Caco-2 (cell line): ENCODE results near the gene ABHD16B. TPM values are rescaled to one million over a fixed set of nuclear protein-coding genes. Genes with fewer than 3 reads are reported as not detected.

Experiments used
- BruUV-seq: library from RNA; stranded (reverse); fragments of 400-500 nt; replicated peaks from 2 replicates; lab custom pipeline; 2021; lab: Mats Ljungman, UMichigan
- CTCF ChIA-PET: fragments of 300-600 bp; sonication (Branson Sonifier 250); formaldehyde crosslinking; loops from one replicate; lab custom pipeline; 2022; ENCODE audit warnings: antibody characterized with exemption; lab: Charles Lee
- POLR2A ChIA-PET: fragments of 300-600 bp; sonication (Branson Sonifier 250); formaldehyde crosslinking; loops from one replicate; lab custom pipeline; 2022; ENCODE audit warnings: antibody characterized with exemption; lab: Charles Lee
- DNase-seq, 2 experiments: peaks; one replicate each; pipeline versions ENCODE4 v3.0.0 to v3.0.0-alpha.2; 2020 to 2022
- H3K27me3 ChIP-seq: replicated peaks from 2 replicates; pipeline ENCODE4 v1.6.0; 2011; ENCODE audit warnings: low read length; ENCODE audit not compliant: control insufficient read depth, insufficient read depth
- H3K36me3 ChIP-seq: 2 replicates; pipeline ENCODE4 v1.5.1; 2011; ENCODE audit warnings: low read length; ENCODE audit not compliant: control insufficient read depth, insufficient read depth
- H3K4me1 ChIP-seq: fragments of 250-450 bp; sonication (Bioruptor Pico); 2 replicates; pipeline ENCODE4 v1.5.1; 2020; ENCODE audit warnings: mild to moderate bottlenecking
- H3K4me3 ChIP-seq: 2 replicates; pipeline ENCODE4 v1.5.1; 2011; ENCODE audit warnings: low read depth, mild to moderate bottlenecking, control low read depth, low read length
- H3K9me3 ChIP-seq: fragments of 250-450 bp; sonication (Bioruptor Pico); 2 replicates; pipeline ENCODE4 v1.5.1; 2020; ENCODE audit warnings: mild to moderate bottlenecking, moderate library complexity
- H3K27ac Mint-ChIP-seq: one replicate; pipeline ENCODE4 v1.8.0; 2022; ENCODE audit warnings: mixed read lengths; ENCODE audit not compliant: unreplicated experiment
- H3K27me3 Mint-ChIP-seq: one replicate; pipeline ENCODE4 v1.8.0; 2022; ENCODE audit warnings: mixed read lengths; ENCODE audit not compliant: insufficient read depth, unreplicated experiment
- H3K36me3 Mint-ChIP-seq: one replicate; pipeline ENCODE4 v1.8.0; 2022; ENCODE audit warnings: mild to moderate bottlenecking, mixed read lengths; ENCODE audit not compliant: insufficient read depth, unreplicated experiment
- H3K4me1 Mint-ChIP-seq: one replicate; pipeline ENCODE4 v1.8.0; 2022; ENCODE audit warnings: low read depth, mixed read lengths; ENCODE audit not compliant: unreplicated experiment
- H3K4me3 Mint-ChIP-seq: one replicate; pipeline ENCODE4 v1.8.0; 2022; ENCODE audit warnings: mild to moderate bottlenecking, moderate library complexity, mixed read lengths; ENCODE audit not compliant: unreplicated experiment
- H3K9me3 Mint-ChIP-seq: one replicate; pipeline ENCODE4 v1.8.0; 2022; ENCODE audit warnings: mixed read lengths; ENCODE audit not compliant: unreplicated experiment
- CTCF ChIP-seq, 2 experiments: fragments of 200-600 bp in 1 of 2; IDR thresholded peaks; 1 replicate in 1 of 2; 2 replicates in 1 of 2; pipeline versions ENCODE4 v1.5.1 to v1.8.0; 2011 to 2022; ENCODE audit warnings: antibody characterized with exemption in 1 of 2, control low read depth in 1 of 2, inconsistent platforms in 1 of 2, low read depth in 1 of 2, low read length in 1 of 2, mild to moderate bottlenecking in 1 of 2, moderate library complexity in 1 of 2; ENCODE audit not compliant: insufficient read depth in 1 of 2, severe bottlenecking in 1 of 2, unreplicated experiment in 1 of 2
- intact Hi-C: fragments of 100-400 bp; cut with micrococcal nuclease; formaldehyde crosslinking; loops from one replicate; pipeline ENCODE4 v1.10.0; 2022; ENCODE audit not compliant: unreplicated experiment
- total RNA-seq: library from RNA; stranded (reverse); gene quantifications from 2 replicates; pipeline ENCODE4 v1.2.3, GENCODE V29; 2022

The ABHD16B gene
- total RNA-seq, 1 experiment from 2014 or later: 0.27 TPM

- CTCF ChIA-PET: no interaction called here
- Mint-ChIP-seq H3K4me3 (no peak overlapping the region), H3K27me3 (no peaks in the 10 kb centered on the region), H3K9me3 (no peaks in the 10 kb centered on the region), H3K27ac (no peak overlapping the region), H3K4me1 (peaks cover 4% of the 10 kb centered on the region), H3K36me3 (peaks cover 69% of the 10 kb centered on the region)
- no TSS peak for BruUV-seq
- Histone ChIP-seq H3K4me3 (no peak overlapping the region), H3K27me3 (no peaks in the 10 kb centered on the region), H3K9me3 (no peaks in the 10 kb centered on the region), H3K36me3 (no peaks in the 10 kb centered on the region), H3K4me1 (peaks cover 23% of the 10 kb centered on the region; the same call in 1 of the 2 replicates)
- POLR2A ChIA-PET: interaction anchor here (2.4 kb wide), 1 partner anchor 11 kb away, joined by 13 read pairs; the partner anchor contains the start of gene TPD52L2
- no peak for TF ChIP-seq CTCF (IDR thresholded peaks at IDR 0.05; ENCODE audit: insufficient read depth in 1 of 2, low read depth in 1 of 2, low read length in 1 of 2, severe bottlenecking in 1 of 2, unreplicated experiment in 1 of 2)
- intact Hi-C loops: no loop called here
- DNase-seq: no peak
Measured at GRCh38 chr20:63854069-63854765, 7.1 kb upstream of the ABHD16B start.

GRCh38 chr20:63854766-63855362, 6.4 kb upstream of the ABHD16B start:
- H3K27me3 ChIP-seq: no peaks in the 10 kb centered on the region
- Mint-ChIP-seq H3K4me3 (no peak overlapping the region), H3K27ac (no peak overlapping the region), H3K27me3 (no peaks in the 10 kb centered on the region), H3K36me3 (peaks cover 72% of the 10 kb centered on the region), H3K4me1 (peaks cover 8% of the 10 kb centered on the region), H3K9me3 (no peaks in the 10 kb centered on the region)
- no peak for TF ChIP-seq CTCF (IDR thresholded peaks at IDR 0.05; ENCODE audit: insufficient read depth in 1 of 2, low read depth in 1 of 2, low read length in 1 of 2, severe bottlenecking in 1 of 2, unreplicated experiment in 1 of 2)
- intact Hi-C loops: no loop called here
- no peaks in the 10 kb centered on the region for H3K36me3 ChIP-seq
- BruUV-seq: no TSS peak
- H3K9me3 ChIP-seq: no peaks in the 10 kb centered on the region
- DNase-seq: no peak
- peaks cover 25% of the 10 kb centered on the region; the same call in 1 of the 2 replicates for H3K4me1 ChIP-seq
- ChIA-PET POLR2A (interaction anchor here (1.2 to 2.4 kb wide), 2 partner anchors 10 to 12 kb away, joined by 7 to 13 read pairs; partner anchors contain the start of gene TPD52L2), CTCF (no interaction called here)
- no peak overlapping the region for H3K4me3 ChIP-seq

GRCh38 chr20:63855363-63856097, 5.8 kb upstream of the ABHD16B start:
- Histone ChIP-seq H3K4me3 (no peak overlapping the region), H3K36me3 (no peaks in the 10 kb centered on the region), H3K4me1 (peaks cover 25% of the 10 kb centered on the region; the same call in 1 of the 2 replicates), H3K27me3 (no peaks in the 10 kb centered on the region), H3K9me3 (no peaks in the 10 kb centered on the region)
- Mint-ChIP-seq H3K4me3 (no peak overlapping the region), H3K36me3 (peaks cover 74% of the 10 kb centered on the region), H3K27ac (no peak overlapping the region), H3K4me1 (peaks cover 8% of the 10 kb centered on the region), H3K27me3 (no peaks in the 10 kb centered on the region), H3K9me3 (no peaks in the 10 kb centered on the region)
- intact Hi-C loops: no loop called here
- ChIA-PET CTCF (interaction anchor here (0.6 kb wide), 1 partner anchor 118 kb away, joined by 4 read pairs; no protein-coding TSS in a partner anchor), POLR2A (interaction anchor here (1.2 to 2.4 kb wide), 2 partner anchors 10 to 11 kb away, joined by 7 to 13 read pairs; partner anchors contain the start of gene TPD52L2)
- no peak for TF ChIP-seq CTCF (IDR thresholded peaks at IDR 0.05; ENCODE audit: insufficient read depth in 1 of 2, low read depth in 1 of 2, low read length in 1 of 2, severe bottlenecking in 1 of 2, unreplicated experiment in 1 of 2)
- BruUV-seq: no TSS peak
- no peak for DNase-seq
